AG04450 (cell line): ENCODE results near the gene CCDC71. TPM values are rescaled to one million over a fixed set of nuclear protein-coding genes. Genes with fewer than 3 reads are reported as not detected.

Source experiments
- CTCF ChIA-PET: fragments of 300-600, 350-600 bp; formaldehyde crosslinking; extraction: SDS; loops from one replicate; lab custom pipeline; 2022; ENCODE audit warnings: antibody characterized with exemption, inconsistent platforms; lab: Charles Lee
- POLR2A ChIA-PET: fragments of 350-600 bp; formaldehyde crosslinking; extraction: SDS; loops from one replicate; lab custom pipeline; 2021; ENCODE audit warnings: antibody characterized with exemption, inconsistent platforms; lab: Yijun Ruan, JAX
- DNase-seq: peaks from one replicate; pipeline ENCODE4 v3.0.0-alpha.2; 2011; ENCODE audit warnings: low read depth, low spot score
- H3K27ac ChIP-seq: one replicate; pipeline ENCODE4 v1.5.1; 2012; ENCODE audit warnings: low read depth, low read length, control low read depth
- H3K27me3 ChIP-seq: one replicate; pipeline ENCODE4 v1.6.0; 2012; ENCODE audit warnings: low read length; ENCODE audit not compliant: control insufficient read depth, insufficient read depth
- H3K4me3 ChIP-seq: 2 replicates; pipeline ENCODE4 v1.5.1; 2011; ENCODE audit warnings: mild to moderate bottlenecking, low read depth, low read length, control low read depth
- H3K9me3 ChIP-seq: 2 replicates; pipeline ENCODE4 v1.5.1; 2012; ENCODE audit warnings: low read length; ENCODE audit not compliant: control insufficient read depth, insufficient read depth
- CTCF ChIP-seq: IDR thresholded peaks from 2 replicates; pipeline ENCODE4 v1.5.1; 2011; ENCODE audit warnings: low read depth, low read length, control low read depth, inconsistent platforms
- polyA plus RNA-seq: library from polyadenylated mRNA; depleted of rRNA; stranded (reverse); fragments of >200 nt; gene quantifications from 2 replicates; pipeline ENCODE4 v1.2.3, GENCODE V29; 2011

CCDC71 gene
- polyA plus RNA-seq, 1 experiment: 19.6 TPM

GRCh38 chr3:49174397-49174985 lies 8.4 kb upstream of the CCDC71 start:
- H3K9me3 ChIP-seq: no peaks in the 10 kb centered on the region
- DNase-seq: no peak
- H3K27me3 ChIP-seq: no peaks in the 10 kb centered on the region
- TF ChIP-seq CTCF: no peak
- H3K27ac ChIP-seq: no peak overlapping the region
- CTCF ChIA-PET: no interaction called here
- POLR2A ChIA-PET: no interaction called here
- H3K4me3 ChIP-seq: no peak overlapping the region

- ChIA-PET CTCF (no interaction called here), POLR2A (no interaction called here)
- Histone ChIP-seq H3K4me3 (no peak overlapping the region), H3K9me3 (no peaks in the 10 kb centered on the region), H3K27me3 (no peaks in the 10 kb centered on the region), H3K27ac (no peak overlapping the region)
- DNase-seq: no peak
- no peak for TF ChIP-seq CTCF
These were observed 7.7 kb upstream of the CCDC71 start for GRCh38 chr3:49173792-49174170.

GRCh38 chr3:49173116-49173791 lies 7.1 kb upstream of the CCDC71 start:
- ChIA-PET POLR2A (interaction anchor here (0.5 kb wide), 1 partner anchor 229 kb away, joined by 7 read pairs; no protein-coding TSS in a partner anchor), CTCF (no interaction called here)
- no peaks in the 10 kb centered on the region for H3K27me3 ChIP-seq
- no peak overlapping the region for H3K27ac ChIP-seq
- H3K9me3 ChIP-seq: no peaks in the 10 kb centered on the region
- DNase-seq: no peak
- H3K4me3 ChIP-seq: peak overlapping the region; percentile 83
- no peak for TF ChIP-seq CTCF

GRCh38 chr3:49172551-49173041 lies 6.5 kb upstream of the CCDC71 start:
- no peak for DNase-seq

More at GRCh38 chr3:49172551-49173041, 6.5 kb upstream of the CCDC71 start:
- CTCF ChIA-PET: no interaction called here
- Histone ChIP-seq H3K4me3 (peak overlapping the region; percentile 83), H3K9me3 (no peaks in the 10 kb centered on the region), H3K27ac (no peak overlapping the region), H3K27me3 (no peaks in the 10 kb centered on the region)
- POLR2A ChIA-PET: interaction anchor here (0.5 kb wide), 1 partner anchor 230 kb away, joined by 7 read pairs; no protein-coding TSS in a partner anchor
- no peak for TF ChIP-seq CTCF
